ENCODE results near the gene ADAMTS17.
"Not testable (repeated sequence)": the region's sequence is repeated elsewhere in the genome, so short reads cannot be mapped to it uniquely, and the experiment has no call there.

The ADAMTS17 gene

GRCh38 chr15:100339451-100339850 lies 2.3 kb downstream of the ADAMTS17 start:
- not testable (repeated sequence) for DNase-seq (ENCODE audit: low spot score)

- DNase-seq (ENCODE audit: low spot score), result peak; percentile 72
Observed at GRCh38 chr15:100338971-100339444, 2.8 kb downstream of the ADAMTS17 start.

- no peak for DNase-seq (ENCODE audit: low spot score)
Observed at GRCh38 chr15:100338247-100338646, 3.5 kb downstream of the ADAMTS17 start.

- no peak for DNase-seq (ENCODE audit: low spot score)
Observed at GRCh38 chr15:100337096-100338044, 4.4 kb downstream of the ADAMTS17 start.

DNA sequence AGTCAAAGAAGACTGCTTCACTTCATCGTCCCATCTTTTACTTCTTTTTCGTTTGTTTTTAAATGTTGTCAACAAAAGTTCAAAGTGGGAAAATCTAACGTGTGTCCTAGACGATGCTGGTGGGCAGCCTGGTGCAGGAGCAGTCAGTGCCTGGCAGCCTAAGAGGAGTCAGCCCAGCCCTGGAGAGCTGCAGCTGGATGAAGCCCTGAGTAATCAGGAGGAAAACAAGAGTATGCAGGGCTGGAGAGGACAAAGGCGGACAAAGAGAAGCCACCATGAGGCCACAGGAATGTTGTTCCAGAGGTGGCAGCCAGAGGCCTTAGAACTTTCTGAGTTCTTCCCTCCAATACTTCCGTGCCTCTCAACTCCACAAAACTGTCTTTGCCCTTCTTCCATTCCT lies 5.7 kb downstream of the ADAMTS17 start:
- no peak for DNase-seq (ENCODE audit: low spot score)

- no peak for DNase-seq (ENCODE audit: low spot score)
Observed at GRCh38 chr15:100335335-100335999, 6.3 kb downstream of the ADAMTS17 start.

DNA sequence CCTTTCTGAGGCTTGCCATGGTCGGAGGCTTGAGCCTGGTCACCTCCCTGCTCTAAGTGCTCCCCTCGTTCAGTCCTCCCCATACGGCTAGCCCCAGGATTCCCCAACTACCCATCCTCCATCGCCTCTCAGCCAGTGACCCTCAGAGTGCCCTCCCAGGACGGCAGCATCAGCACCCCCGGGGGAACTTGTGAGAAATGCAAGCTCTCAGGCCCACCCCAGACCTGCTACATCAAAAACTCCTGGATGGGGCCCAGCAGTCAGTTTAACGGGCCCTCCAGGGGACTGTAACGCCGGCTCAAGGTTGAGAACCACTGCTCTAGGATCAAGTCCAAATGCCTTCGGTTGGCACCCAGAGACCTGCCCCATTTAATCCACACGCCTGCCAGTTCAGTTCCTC lies 6.9 kb downstream of the ADAMTS17 start:
- DNase-seq (ENCODE audit: low spot score), result no peak

DNA sequence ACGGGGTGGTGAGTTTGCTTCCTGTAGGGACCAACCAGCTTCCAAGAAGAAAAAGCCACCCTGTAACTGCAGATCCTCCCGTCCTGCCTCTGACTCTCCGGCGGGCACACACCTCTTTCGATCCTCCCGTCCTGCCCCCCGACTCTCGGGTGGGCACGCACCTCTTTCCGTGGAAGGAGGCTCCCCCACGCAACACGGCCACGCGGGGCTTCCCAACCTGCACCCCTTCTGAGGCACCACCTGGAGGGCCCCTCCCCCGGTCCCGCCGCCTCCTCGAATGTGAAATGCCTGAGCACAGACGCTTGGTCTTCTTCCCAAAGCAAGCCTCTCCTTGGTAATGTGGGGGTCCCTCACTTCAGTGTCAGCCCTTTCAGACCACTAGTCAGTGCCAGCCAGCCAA lies 7.3 kb downstream of the ADAMTS17 start:
- DNase-seq (ENCODE audit: low spot score), result no peak

GRCh38 chr15:100334015-100334414 lies 7.8 kb downstream of the ADAMTS17 start:
- no peak for DNase-seq (ENCODE audit: low spot score)

GRCh38 chr15:100333236-100333635 lies 8.5 kb downstream of the ADAMTS17 start:
- DNase-seq (ENCODE audit: low spot score), result no peak

- DNase-seq (ENCODE audit: low spot score), result no peak
Observed at GRCh38 chr15:100332721-100333120, 9.1 kb downstream of the ADAMTS17 start.

DNA sequence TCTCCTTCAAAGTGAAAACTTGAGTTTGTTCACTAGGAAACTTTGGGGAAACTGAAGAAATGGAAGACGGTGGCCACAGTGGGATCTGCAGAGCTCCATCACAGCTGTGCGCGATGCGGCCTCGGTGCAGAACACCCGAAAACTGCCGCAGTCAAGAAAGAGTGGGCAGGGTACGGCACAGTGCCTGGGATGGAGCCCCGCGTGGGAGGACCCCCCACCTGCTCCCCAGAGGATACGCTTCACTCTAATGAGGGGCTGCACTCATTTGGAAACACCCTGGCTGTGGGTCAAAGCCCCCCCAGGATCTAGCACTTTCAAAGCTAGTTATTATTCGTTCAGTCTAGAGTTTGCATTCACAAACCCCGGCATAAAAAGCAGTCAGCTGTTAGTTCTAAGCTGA lies 9.5 kb downstream of the ADAMTS17 start:
- DNase-seq (ENCODE audit: low spot score), result no peak

DNA sequence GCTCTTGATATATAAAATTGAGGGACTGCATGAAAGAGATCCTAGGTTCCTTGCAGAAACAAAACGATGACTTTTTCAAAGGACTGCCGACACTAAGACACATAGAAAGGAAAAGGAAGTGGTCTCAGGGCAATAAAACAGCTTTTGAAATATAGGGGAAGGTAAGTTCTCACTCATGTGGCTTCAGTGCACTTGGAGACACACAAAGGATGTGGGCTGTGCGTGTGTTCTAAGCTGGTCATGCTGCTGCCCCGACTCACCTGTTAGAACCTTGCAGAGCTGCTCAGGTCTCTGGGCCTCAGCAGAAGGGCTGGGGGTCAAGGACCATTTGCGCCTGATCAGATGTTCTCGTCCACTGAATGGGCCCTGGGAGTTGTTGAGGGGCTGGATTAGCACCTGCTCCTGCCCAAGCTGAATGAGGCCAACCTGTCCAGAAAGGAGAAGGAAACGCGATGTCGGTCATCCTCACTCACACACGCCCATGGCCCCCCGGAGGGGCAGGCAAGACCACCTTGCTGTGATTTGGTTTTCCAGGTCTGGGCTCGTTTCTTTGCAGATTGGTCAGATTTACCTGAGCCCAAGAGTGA lies 11.1 kb downstream of the ADAMTS17 start:
- DNase-seq (ENCODE audit: low spot score), result no peak

DNA sequence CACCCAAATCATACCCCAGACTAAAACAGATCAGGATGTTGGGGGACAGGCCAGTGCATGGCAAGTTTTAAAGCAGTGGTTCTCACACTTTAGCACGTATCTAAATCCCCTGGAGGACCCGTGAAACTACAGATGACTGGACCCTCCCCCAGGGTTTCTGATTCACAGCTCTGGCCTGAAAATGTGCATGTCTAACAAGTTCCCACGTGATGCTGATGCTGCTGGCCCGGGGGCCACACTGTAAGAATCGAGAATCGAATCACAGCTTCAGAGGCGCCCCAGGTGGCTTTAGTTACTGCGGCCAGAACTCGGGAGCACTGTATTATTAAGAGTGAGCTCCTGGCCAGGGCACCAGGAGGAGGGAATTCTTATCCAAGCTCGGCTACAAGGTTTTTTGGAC lies 11.6 kb downstream of the ADAMTS17 start:
- no peak for DNase-seq (ENCODE audit: low spot score)

DNA sequence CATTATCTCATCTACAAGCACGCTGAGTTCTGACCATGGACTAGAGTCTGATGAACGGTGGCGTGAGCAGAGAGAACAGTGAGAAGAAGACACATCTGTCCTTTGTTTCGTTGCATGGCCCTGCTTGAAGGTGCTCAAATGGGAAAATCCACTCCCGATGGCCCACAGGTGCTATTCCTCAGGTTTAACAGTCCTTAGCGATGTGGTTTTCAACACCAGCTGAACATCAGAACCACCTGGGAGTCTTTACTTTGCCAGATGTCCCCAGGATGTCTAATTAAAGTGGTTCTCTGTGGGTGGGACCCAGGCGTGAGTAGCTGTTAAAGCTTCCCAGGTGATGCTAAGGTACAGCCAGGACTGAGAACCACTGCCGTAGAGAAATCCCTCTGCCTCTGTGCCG lies 13.0 kb downstream of the ADAMTS17 start:
- DNase-seq (ENCODE audit: low spot score), result no peak

- DNase-seq (ENCODE audit: low spot score), result no peak
Observed at GRCh38 chr15:100318880-100319279, 22.9 kb downstream of the ADAMTS17 start.

DNA sequence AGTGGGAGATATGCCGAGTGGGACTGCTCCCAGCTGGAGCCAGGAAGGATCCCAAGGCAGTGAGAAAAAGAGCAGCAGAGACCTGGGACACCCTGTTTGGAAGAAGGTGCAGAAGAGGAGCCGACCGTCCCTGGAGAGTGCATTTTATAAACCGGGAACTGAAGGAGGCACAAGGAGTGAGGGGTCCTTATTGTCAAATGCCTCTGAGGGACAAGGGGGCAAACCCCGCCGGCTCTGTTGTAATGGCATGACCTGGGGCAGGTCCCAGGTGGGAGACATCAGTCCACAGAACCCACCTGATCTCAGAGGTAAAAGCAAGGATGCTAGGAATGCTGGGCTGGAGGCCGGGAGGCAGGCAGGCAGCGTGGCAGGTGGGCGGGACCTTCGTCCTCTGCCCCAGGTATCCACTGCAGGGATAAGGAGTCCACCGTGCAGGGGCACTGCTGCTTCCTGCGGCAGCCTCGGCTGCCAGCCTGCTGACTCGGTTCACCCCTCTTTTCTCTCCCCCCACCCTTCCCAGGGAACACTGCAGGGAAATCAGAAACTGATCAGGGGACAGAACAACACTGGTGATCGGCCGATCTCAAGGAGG lies 26.9 kb downstream of the ADAMTS17 start:
- DNase-seq (ENCODE audit: low spot score), result no peak

DNA sequence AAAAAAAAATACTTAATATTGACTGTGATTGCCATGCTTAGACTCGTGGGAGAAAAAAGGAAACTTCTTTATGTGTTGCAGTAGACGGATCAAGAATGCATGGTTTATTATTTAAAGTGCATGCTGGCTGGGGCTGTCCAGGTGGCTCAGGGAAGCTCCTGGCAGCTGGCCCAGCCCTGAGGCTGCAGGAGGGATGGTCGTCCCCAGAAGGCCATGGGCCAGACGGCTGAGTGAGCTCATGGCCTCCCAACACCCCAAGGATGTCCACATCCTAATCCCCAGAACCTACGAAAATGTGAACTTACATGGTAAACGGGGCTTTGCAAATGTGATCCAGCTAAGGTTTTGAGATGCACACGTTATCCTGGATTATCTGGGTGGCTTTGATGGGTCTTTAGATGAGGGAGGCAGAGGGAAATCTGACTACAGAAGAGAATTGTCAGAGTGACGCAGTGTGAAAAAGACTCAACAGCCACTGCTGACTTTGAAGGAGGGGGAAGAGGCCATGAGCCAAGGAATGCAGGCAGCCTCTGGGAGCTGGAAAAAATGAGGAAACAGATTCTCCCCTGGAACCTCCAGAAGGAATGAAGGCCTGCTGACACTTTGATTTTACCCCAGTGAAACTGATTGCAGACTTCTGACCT lies 29.8 kb downstream of the ADAMTS17 start:
- DNase-seq (ENCODE audit: low spot score), result no peak

- DNase-seq (ENCODE audit: low spot score), result peak; percentile 21
Observed at GRCh38 chr15:100311154-100311625, 30.6 kb downstream of the ADAMTS17 start.

DNA sequence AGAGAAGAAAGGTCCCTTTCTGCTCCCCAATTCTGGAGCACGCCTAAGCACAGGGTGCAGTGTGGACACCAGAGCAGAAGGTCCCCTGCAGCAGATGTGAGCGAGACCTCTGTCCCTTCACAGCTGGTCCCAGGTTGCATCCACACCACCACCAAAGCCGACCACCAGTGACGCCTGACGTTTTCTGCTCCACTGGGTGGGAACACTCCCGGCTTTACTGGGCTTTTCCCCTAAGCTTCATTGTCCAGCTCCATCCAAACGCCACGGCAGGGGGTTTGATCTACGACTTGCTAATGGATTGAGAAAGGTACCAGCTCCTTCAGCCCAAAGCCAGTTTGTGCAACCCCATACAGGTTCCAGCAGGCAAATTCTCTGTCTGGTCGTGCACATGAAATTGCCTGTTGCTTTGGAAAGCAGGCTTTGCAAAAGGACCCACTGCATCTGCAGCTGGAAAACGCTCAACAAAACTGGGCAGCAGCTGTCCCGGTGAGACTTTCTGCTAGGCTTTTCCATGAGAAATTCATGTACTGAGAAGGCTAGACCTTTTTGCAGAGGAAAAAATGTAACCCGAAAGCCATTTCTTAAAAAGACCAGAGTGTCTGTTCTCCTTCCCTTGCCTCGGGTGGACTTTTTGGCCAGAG lies 31.1 kb downstream of the ADAMTS17 start:
- no peak for DNase-seq (ENCODE audit: low spot score)

DNA sequence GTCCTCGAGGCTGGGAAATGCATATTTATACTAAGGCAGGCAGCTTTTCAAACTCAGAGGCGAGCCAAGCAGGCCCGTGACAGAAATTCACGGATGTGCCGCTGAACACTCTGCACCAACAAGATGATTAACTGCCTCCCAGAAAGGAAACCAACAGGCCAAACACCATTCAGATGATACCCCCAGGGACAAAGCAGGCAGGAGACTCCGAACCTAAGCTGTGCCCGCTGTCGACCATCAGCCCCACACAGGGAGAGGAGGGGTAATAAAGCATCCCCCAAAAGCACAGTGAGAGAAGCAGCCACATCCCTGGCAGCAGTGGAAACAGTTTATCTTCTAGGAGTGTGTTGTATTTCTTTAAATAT lies 31.8 kb downstream of the ADAMTS17 start:
- DNase-seq (ENCODE audit: low spot score), result no peak

Measured in globus pallidus (tissue), 1 donor.